GM10847 (cell line): ENCODE measurements around the gene REXO2.

Experiments
- POLR2A ChIP-seq: IDR thresholded peaks from 2 replicates; pipeline ENCODE4 v1.6.1; 2011; ENCODE audit not compliant: insufficient read length; ENCODE audit errors: extremely low read depth

REXO2 gene

DNA sequence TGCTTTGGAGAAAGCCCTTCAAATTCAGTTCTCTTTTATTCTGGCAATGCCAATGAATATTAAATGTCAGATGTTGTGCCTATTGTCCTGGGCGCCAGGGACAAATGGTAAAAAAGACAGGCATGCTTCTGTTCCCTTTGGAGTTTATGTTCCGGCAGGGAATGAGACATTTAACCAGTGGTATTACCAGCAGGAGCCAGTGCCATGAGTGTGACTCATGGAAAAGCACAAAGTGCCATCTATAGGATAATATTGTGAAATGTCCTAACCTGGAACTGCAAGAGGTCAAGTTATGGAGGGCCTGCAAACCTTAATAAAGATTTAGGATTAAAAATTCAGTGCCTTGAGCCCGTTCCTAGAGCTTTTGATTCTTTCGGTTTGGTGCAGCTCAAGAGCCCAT, 39.5 kb downstream of the REXO2 start:
- TF ChIP-seq POLR2A: no peak

DNA sequence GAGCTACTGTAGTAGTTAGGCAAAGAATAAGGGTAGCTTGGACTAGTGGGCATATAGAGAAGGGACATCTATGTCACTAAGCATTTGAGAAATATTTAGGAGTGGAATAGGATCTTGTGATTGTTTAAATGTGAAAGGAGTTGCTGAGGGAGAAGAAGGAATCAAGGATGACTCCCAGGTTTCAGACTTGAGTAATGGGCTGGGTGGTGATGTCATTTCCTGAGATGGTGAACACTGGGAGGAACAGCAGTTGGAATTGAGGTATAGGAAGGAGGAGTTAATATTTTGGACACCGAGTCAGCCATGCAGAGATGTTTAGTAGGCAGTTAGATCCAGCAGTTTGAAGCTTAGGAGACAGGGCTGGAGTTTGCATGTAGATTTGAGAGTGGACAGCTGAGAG, 40.1 kb downstream of the REXO2 start:
- TF ChIP-seq POLR2A: no peak

DNA sequence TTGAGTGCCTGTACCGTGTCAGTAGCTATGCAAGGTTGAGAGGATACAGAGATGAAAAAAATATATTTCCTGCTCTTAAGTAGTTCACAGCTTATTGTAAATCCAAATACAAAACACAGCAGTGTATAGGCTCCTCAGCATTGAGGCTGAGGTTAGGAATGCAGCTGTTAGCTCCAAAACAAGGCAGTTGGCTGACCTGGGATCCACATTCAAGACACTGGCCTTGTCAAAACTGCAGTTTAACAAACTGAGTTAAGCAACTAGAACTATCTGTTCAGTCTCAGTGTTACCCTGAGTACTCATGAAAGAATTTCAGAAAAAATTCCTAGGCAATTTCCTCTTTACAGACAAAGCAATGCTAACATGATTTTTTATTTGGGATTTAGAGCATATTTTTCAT, 42.8 kb downstream of the REXO2 start:
- no peak for TF ChIP-seq POLR2A

GRCh38 chr11:114483929-114484328, 44.7 kb downstream of the REXO2 start:
- TF ChIP-seq POLR2A: no peak

DNA sequence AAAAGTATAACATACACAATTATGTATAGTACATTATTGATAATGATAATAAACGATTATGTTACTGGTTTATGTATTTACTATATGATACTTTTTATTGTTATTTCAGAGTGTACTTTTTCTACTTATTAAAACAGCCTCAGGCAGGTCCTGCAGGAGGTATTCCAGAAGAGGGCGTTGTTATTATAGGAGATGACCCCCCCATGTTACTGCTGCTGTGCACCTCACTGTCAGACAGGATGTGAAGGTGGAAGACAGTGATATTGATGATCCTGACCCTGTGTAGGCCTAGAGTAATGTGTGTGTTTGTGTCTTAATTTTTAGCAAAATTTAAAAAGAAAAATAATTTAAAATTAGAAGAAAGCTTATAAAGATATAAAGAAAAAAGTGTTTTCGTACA, 57.6 kb downstream of the REXO2 start:
- no peak for TF ChIP-seq POLR2A

DNA sequence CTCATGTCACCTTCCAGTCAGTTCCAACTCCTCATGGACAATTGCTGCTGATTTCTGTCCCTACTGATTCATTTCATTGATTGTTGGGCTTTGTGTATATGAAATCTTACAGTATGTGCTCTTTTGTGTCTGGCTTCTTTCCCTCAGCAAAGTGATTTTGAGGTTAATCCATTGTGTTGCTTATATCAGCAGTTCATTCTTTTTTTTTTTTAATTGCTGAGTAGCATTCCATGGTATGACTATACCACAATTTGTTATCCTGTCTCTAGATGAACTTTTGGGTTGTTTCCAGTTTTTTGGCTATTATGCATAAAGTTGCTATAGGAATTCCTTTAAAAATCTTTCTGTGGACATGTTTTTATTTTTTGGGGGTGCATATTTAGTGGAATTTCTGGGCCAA, 60.5 kb downstream of the REXO2 start:
- TF ChIP-seq POLR2A: no peak
